WTC11 (cell line): Measurements from ENCODE around the gene EHD3. TPM values are rescaled to one million over a fixed set of nuclear protein-coding genes. Genes with fewer than 3 reads are reported as not detected.

ENCODE experiments used
- ATAC-seq: fragments of 200-7000 bp; cut with Tn5 transposase; 2 replicates; pipeline ENCODE4 v1.10.0; 2021; ENCODE audit warnings: mild to moderate bottlenecking, moderate library complexity
- CTCF ChIA-PET: fragments of 300-600 bp; sonication (Branson Sonifier 250); formaldehyde crosslinking; loops from one replicate; lab custom pipeline; 2021; ENCODE audit warnings: antibody characterized with exemption; lab: Charles Lee
- POLR2A ChIA-PET: fragments of 350-600 bp; sonication (Branson Sonifier 250); formaldehyde crosslinking; loops from one replicate; lab custom pipeline; 2021; ENCODE audit warnings: antibody characterized with exemption; lab: Charles Lee
- DNase-seq: peaks from one replicate; pipeline ENCODE4 v3.0.0; 2021; ENCODE audit warnings: low spot score
- H3K27ac Mint-ChIP-seq: 2 replicates; pipeline ENCODE4 v1.8.0; 2021; ENCODE audit warnings: mixed read lengths
- H3K27me3 Mint-ChIP-seq: 2 replicates; pipeline ENCODE4 v1.8.0; 2021; ENCODE audit warnings: low read depth, mild to moderate bottlenecking, moderate library complexity, mixed read lengths
- H3K36me3 Mint-ChIP-seq: 2 replicates; pipeline ENCODE4 v1.8.0; 2021; ENCODE audit warnings: mixed read lengths
- H3K4me1 Mint-ChIP-seq: 2 replicates; pipeline ENCODE4 v1.8.0; 2022; ENCODE audit warnings: mixed read lengths
- H3K4me3 Mint-ChIP-seq: 2 replicates; pipeline ENCODE4 v1.8.0; 2021; ENCODE audit warnings: mild to moderate bottlenecking, moderate library complexity, mixed read lengths
- H3K9me3 Mint-ChIP-seq: 2 replicates; pipeline ENCODE4 v1.8.0; 2021; ENCODE audit warnings: mixed read lengths
- ATF3 ChIP-seq: sonication (generic); formaldehyde crosslinking; conservative IDR thresholded peaks from 2 replicates; pipeline ENCODE4 v1.8.1; 2022; ENCODE audit warnings: mild to moderate bottlenecking, missing genetic modification reagents
- CREM ChIP-seq: sonication (generic); formaldehyde crosslinking; IDR thresholded peaks from 2 replicates; pipeline ENCODE4 v1.8.1; 2022; ENCODE audit warnings: mild to moderate bottlenecking, missing genetic modification reagents, moderate library complexity
- E2F1 ChIP-seq: sonication (generic); formaldehyde crosslinking; IDR thresholded peaks from 2 replicates; pipeline ENCODE4 v1.8.0; 2022; ENCODE audit warnings: mild to moderate bottlenecking, missing genetic modification reagents
- PRDM15 ChIP-seq: sonication (generic); formaldehyde crosslinking; IDR thresholded peaks from 2 replicates; pipeline ENCODE4 v1.8.0; 2022; ENCODE audit warnings: missing genetic modification reagents
- RELA ChIP-seq: sonication (generic); formaldehyde crosslinking; IDR thresholded peaks from 2 replicates; pipeline ENCODE4 v1.8.1; 2022; ENCODE audit warnings: missing genetic modification reagents, mild to moderate bottlenecking, borderline replicate concordance
- RORB ChIP-seq: fragments of 250-450 bp; sonication (Bioruptor Pico); IDR thresholded peaks from 2 replicates; pipeline ENCODE4 v1.9.0; 2021; ENCODE audit warnings: mild to moderate bottlenecking
- SMAD3 ChIP-seq: sonication (generic); formaldehyde crosslinking; IDR thresholded peaks from 2 replicates; pipeline ENCODE4 v1.8.0; 2022; ENCODE audit warnings: missing genetic modification reagents, mild to moderate bottlenecking, borderline replicate concordance
- USF2 ChIP-seq: sonication (generic); formaldehyde crosslinking; IDR thresholded peaks from 2 replicates; pipeline ENCODE4 v1.8.1; 2023; ENCODE audit warnings: mild to moderate bottlenecking, missing genetic modification reagents, moderate library complexity
- ZNF138 ChIP-seq: sonication (generic); formaldehyde crosslinking; conservative IDR thresholded peaks from 2 replicates; pipeline ENCODE4 v1.8.1; 2022; ENCODE audit warnings: mild to moderate bottlenecking, moderate library complexity, missing genetic modification reagents
- ZNF281 ChIP-seq: sonication (generic); formaldehyde crosslinking; IDR thresholded peaks from 2 replicates; pipeline ENCODE4 v1.8.0; 2023; ENCODE audit warnings: mild to moderate bottlenecking, missing genetic modification reagents
- ZNF416 ChIP-seq: fragments of 250-450 bp; sonication (Bioruptor Pico); IDR thresholded peaks from 2 replicates; pipeline ENCODE4 v1.9.0; 2021; ENCODE audit warnings: mild to moderate bottlenecking, inconsistent platforms
- ZNF423 ChIP-seq: fragments of 250-450 bp; sonication (Bioruptor Pico); IDR thresholded peaks from 2 replicates; pipeline ENCODE4 v2.1.2; 2022; ENCODE audit warnings: mild to moderate bottlenecking, moderate library complexity
- ZNF425 ChIP-seq: fragments of 250-450 bp; sonication (Bioruptor Pico); conservative IDR thresholded peaks from 2 replicates; pipeline ENCODE4 v1.9.0; 2021; ENCODE audit warnings: mild to moderate bottlenecking
- ZNF671 ChIP-seq: fragments of 250-450 bp; sonication (Bioruptor Pico); IDR thresholded peaks from 2 replicates; pipeline ENCODE4 v1.8.0; 2021; ENCODE audit warnings: mild to moderate bottlenecking
- total RNA-seq: library from RNA; stranded (reverse); gene quantifications from 3 replicates; pipeline ENCODE4 v1.2.3, GENCODE V29; 2021

The EHD3 gene
- total RNA-seq, 1 experiment from 2014 or later: 10.0 TPM

GRCh38 chr2:31233231-31233630, 721 bp upstream of the EHD3 start (continued):
- TF ChIP-seq PRDM15 (CRISPR knock-in tag) (no peak), ZNF425 (no peak), RORB (no peak), RELA (CRISPR knock-in tag) (no peak), ZNF416 (CRISPR knock-in tag) (no peak)

GRCh38 chr2:31234683-31235503, 941 bp downstream of the EHD3 start:
- Mint-ChIP-seq H3K4me1 (peaks cover 24% of the 10 kb centered on the region), H3K27me3 (peaks cover 11% of the 10 kb centered on the region), H3K4me3 (peak overlapping the region; percentile 74), H3K27ac (no peak overlapping the region)
- no peak for ATAC-seq
- CTCF ChIA-PET: interaction anchor here (0.9 to 2.5 kb wide), 4 partner anchors 19 to 96 kb away, joined by 4 to 46 read pairs (median 9); no protein-coding TSS in a partner anchor
- no peak for TF ChIP-seq CREM (CRISPR knock-in tag)
- TF ChIP-seq ZNF281 (CRISPR knock-in tag): no peak
- TF ChIP-seq ZNF671 (CRISPR knock-in tag): no peak
- TF ChIP-seq ATF3 (CRISPR knock-in tag): no peak
- TF ChIP-seq RELA (CRISPR knock-in tag): no peak
- TF ChIP-seq SMAD3 (CRISPR knock-in tag): no peak
- TF ChIP-seq USF2 (CRISPR knock-in tag): no peak
- no peak for TF ChIP-seq ZNF138 (CRISPR knock-in tag)
- no peak for TF ChIP-seq ZNF423 (CRISPR knock-in tag)
- no peak for TF ChIP-seq E2F1
- TF ChIP-seq, all 79 proteins: peak for 0
- DNase-seq: no peak
- POLR2A ChIA-PET: no interaction called here
- no peaks in the 10 kb centered on the region for H3K36me3 Mint-ChIP-seq
- H3K9me3 Mint-ChIP-seq: no peaks in the 10 kb centered on the region
